HG02884 (cell line): Measurements from ENCODE around the gene EML4.
"Not testable (repeated sequence)": the region's sequence is repeated elsewhere in the genome, so short reads cannot be mapped to it uniquely, and the experiment has no call there.

Experiments used
- ATAC-seq: cut with Tn5 transposase; IDR thresholded peaks from one replicate; pipeline ENCODE4 v1.9.1; 2021; ENCODE audit warnings: mild to moderate bottlenecking, moderate library complexity; ENCODE audit not compliant: unreplicated experiment

Gene EML4

GRCh38 chr2:42327125-42327524 lies 158.0 kb downstream of the EML4 start:
- no peak for ATAC-seq

- no peak for ATAC-seq
Observed at GRCh38 chr2:42328148-42328833, 159.1 kb downstream of the EML4 start.

DNA sequence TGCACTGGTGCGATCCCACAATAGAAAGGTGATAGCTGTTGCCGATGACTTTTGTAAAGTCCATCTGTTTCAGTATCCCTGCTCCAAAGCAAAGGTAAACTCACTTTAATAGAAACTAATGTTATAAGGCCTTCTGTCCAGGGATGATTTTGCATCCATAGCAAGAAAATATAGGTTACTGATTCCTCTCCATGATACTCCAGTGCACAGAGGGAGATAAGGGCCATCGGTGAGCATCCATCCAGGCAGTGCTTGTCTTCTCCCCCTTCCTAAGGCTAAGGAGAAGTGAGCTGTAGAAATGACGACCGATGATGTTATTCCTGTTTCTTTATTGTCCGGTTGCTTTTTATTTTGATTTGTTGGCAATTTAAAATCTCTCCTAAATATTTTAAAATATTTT lies 159.8 kb downstream of the EML4 start:
- no peak for ATAC-seq

DNA sequence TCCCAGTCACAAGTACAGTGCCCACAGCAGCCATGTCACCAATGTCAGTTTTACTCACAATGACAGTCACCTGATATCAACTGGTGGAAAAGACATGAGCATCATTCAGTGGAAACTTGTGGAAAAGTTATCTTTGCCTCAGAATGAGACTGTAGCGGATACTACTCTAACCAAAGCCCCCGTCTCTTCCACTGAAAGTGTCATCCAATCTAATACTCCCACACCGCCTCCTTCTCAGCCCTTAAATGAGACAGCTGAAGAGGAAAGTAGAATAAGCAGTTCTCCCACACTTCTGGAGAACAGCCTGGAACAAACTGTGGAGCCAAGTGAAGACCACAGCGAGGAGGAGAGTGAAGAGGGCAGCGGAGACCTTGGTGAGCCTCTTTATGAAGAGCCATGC lies 160.6 kb downstream of the EML4 start:
- ATAC-seq: no peak

DNA sequence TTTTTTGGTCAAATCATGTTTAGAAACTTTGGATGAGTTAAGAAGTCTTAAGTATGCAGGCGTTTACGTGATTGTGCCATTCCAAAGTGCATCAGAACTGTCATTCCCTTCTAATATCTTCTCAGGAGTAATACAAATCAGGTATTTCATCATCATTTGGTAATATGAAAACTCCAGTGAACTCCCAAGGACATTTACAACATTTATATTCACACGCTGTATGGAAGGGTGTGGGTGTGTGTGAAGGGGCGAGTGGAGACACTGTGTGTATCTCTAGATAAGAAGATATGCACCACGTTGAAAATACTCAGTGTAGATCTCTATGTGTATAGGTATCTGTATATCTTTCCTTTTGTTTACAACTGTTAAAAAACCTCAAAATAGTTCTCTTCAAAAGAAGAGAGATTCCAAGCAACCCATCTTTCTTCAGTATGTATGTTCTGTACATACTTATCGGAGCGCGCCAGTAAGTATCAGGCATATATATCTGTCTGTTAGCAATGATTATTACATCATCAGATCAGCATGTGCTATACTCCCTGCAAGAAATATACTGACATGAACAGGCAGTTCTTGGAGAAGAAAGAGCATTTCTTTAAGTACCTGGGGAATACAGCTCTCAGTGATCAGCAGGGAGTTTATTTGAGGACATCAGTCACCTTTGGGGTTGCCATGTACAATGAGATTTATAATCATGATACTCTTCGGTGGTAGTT lies 162.6 kb downstream of the EML4 start:
- ATAC-seq: no peak

GRCh38 chr2:42332575-42332974 lies 163.4 kb downstream of the EML4 start:
- no peak for ATAC-seq

DNA sequence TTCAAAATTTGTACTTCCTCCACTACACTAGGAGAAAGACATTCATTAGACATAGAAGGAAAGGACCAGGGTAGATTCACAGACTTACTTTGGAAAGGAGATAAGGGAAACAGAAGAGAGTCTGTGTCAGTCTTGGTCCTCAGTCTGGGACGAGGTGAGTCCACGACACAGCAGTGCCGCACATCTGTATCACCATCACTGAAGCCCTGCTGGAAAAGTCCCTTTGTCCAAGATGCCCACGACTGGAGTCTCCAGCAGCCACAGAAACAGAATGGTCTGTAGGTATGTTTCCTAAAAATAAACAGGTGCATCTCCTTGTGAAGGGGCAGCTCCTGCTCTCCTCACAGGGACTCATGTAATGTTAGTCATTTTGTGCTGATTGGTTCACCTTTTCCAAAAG lies 164.4 kb downstream of the EML4 start:
- no peak for ATAC-seq

- ATAC-seq: no peak
Observed at GRCh38 chr2:42334220-42334619, 165.1 kb downstream of the EML4 start.

GRCh38 chr2:42334865-42335264 lies 165.7 kb downstream of the EML4 start:
- ATAC-seq: not testable (repeated sequence)

- no peak for ATAC-seq
Observed at GRCh38 chr2:42335514-42336104, 166.5 kb downstream of the EML4 start.

DNA sequence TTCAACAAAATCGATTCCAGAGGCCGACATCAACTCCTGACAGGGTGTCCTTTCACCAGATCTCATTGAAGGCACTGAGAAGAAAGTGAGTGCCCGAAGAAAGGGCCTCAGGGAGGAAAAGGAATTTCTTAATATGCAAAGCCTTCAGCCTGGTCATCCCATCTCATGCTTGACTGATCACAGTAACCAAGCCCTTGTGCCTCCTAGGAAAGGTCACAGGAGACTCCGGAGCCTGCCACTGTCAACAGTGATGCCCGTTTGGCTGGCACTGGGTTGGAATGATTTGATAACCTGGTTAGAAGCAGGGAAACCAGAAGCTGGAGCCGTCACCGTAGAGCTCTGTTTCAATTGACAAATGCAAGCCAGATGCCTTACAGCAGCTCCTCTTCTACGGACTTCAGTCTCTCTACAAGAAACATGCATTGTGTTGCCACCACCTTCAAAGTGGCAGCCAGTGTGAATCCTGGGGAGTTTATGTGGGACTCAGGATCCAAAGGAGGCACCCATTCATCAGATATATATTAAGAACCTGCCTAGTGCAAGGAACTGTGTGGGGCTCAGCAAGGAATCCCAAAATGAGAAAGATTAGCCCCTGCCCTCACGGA lies 167.3 kb downstream of the EML4 start:
- no peak for ATAC-seq

GRCh38 chr2:42337356-42337820 lies 168.2 kb downstream of the EML4 start:
- no peak for ATAC-seq

GRCh38 chr2:42337846-42338566 lies 168.9 kb downstream of the EML4 start:
- ATAC-seq: no peak

DNA sequence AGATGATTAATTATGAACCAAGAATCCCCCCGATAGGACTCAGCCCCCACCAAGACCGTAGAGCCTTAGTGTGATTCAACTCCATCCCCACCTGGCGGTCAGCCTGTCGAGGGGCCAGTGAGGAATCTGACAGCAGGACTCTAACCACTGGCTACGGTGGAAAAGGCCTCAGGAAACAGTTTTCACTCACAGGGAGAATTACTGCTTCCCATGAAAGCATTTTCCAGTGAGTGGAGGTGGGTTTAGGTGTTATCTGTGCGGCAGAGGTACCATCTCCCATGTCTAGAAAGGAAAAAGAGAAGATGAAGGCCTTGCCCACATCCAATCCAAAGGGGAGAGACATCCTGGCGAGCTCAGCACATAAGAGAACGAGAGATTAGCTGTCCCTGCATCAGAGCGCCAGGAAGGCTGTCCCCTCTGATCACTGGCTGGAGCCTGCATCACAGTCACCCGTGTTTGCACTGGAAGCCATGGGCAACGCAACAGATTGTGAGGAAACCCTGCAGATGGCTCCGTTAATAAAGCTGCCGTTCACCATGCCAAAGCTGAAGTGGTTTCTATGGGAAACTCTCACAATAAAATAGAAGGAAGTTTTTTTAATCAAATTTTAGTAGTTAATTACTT lies 169.5 kb downstream of the EML4 start:
- no peak for ATAC-seq

DNA sequence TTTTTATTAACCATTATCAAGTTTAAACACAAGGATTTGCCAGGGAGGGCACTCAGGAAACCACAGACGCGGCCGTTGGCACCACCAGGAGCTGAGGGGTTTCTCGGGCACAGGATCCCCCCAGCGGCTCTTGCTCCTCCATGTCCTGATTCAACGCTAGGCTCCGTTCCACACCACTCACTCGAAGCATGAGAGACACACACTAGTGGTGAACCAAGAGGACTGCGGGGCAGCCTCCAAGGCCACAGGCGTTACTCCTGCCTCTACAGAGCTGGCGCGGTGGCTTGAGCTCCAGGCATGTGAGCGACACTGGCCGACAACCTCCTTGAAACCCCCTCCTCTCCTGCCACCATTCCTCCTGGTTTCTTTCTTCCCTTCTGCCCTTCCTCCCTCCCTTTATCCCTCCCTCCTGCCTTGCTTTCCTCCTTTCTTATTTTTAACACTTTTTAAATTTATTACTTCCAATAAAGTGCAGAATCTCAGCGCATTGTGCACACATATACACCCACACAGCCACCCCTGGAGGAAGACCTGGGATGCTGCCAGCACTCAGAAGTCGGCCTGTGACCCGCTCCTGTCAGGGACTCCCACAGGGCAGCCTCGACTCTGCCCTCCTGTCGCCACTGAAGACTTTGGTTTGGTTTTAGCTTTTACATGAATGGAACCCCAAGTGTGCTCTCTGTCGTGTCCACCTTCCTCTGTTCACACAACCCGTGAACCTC lies 170.2 kb downstream of the EML4 start:
- no peak for ATAC-seq

DNA sequence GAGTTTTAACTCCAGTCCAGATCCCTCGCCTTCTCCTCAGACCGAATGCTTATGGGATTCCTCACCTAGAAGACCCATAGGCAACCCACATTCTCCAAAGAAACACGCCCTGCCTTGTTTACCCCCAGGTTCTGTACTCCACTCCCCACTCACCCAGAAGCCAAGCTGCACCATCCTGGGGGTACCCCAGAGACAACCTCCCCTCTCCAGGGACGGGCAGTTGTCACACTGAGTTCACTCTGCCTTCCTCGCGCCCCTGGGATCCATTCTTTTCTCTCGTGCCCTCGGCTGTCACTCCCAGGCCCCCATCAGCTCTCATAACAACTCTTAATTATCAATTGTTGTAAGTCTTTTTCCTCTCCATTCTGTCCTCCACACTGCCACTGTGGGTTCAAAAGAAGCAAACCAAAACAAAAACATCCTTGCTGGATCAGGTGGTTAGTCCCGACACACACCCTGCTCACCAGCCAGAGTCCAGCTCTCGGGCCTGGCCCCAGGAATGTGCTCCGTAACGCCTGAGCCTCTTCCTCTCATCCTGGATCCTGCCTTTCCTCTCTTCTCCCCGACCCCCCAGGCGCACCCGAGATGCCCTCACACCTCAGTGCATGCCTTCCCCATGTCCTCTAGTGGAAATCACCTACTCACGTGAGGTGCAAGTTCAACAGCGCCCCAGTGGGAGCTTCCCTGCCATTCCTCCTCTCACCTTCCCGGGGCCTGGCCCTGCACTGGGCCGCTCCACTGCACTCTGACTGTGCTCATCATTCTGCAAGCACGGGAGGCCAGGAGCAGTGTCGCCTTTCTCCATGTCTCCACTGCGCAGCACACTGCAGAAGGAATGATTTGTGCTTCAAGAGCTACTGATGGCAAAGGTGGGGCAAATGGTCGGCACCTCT lies 171.1 kb downstream of the EML4 start:
- ATAC-seq: no peak

DNA sequence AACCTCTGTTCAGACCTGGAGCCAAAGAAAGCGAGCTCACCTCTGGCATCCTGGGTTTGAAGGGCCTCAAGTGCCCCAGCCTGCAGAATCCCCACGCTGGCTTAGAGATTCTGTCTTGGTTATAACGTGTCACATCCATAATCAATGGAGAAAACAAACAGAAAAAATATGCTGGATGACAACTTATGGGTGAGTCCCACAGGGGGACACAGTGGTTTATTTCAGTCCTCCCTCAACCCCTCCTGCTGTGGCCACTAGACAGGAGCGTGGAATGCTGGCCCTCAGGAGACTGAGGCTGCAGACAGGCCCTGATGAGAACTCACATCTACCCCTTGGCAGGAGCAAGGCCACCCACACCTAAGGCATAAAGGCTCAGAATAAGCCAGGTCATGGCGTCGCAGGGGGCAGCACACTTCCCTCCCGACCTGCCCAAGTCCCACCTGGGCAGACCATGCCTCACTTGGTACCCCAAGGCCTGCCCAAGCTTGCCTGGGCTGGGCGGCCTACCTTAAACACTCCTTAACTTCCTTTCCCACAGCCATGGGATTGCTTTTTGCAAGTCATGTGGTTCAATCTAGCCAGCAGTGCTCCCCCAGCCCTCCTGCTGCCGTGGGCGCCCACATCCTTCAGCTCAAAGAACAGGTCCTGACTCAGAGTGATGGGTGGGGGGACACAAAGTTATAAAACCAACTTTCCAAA lies 171.9 kb downstream of the EML4 start:
- ATAC-seq: no peak

- ATAC-seq: no peak
Observed at GRCh38 chr2:42342061-42342794, 173.1 kb downstream of the EML4 start.
